DOHH2 (cell line): ENCODE measurements around the gene CCKAR.

ENCODE experiments used
- H3F3A ChIP-seq: fragments of 200-600 bp; sonication (generic), shearing (Covaris generic); 2 replicates; pipeline ENCODE4 v1.6.0; 2016; ENCODE audit warnings: antibody characterized with exemption, mild to moderate bottlenecking; ENCODE audit not compliant: control insufficient read depth, insufficient read depth
- H3K27ac ChIP-seq: fragments of 200-600 bp; sonication (generic); 2 replicates; pipeline ENCODE4 v1.5.1; 2014; ENCODE audit warnings: low read depth, mild to moderate bottlenecking, low read length, moderate library complexity
- H3K27me3 ChIP-seq: fragments of 200-600 bp; sonication (generic); 2 replicates; pipeline ENCODE4 v1.6.1; 2014; ENCODE audit warnings: mild to moderate bottlenecking, low read length, mixed read lengths; ENCODE audit not compliant: control insufficient read depth
- H3K36me3 ChIP-seq: fragments of 200-600 bp; sonication (generic); 2 replicates; pipeline ENCODE4 v1.6.1; 2014; ENCODE audit warnings: mild to moderate bottlenecking, low read length, moderate library complexity, mixed read lengths; ENCODE audit not compliant: control insufficient read depth
- H3K4me1 ChIP-seq: fragments of 200-600 bp; sonication (generic); 2 replicates; pipeline ENCODE4 v1.6.1; 2014; ENCODE audit warnings: mild to moderate bottlenecking, low read length, mixed read lengths; ENCODE audit not compliant: control insufficient read depth
- H3K4me2 ChIP-seq: fragments of 200-600 bp; sonication (generic); 2 replicates; pipeline ENCODE4 v1.6.0; 2014; ENCODE audit warnings: mild to moderate bottlenecking, low read length, moderate library complexity
- H3K4me3 ChIP-seq: fragments of 200-600 bp; sonication (generic); 2 replicates; pipeline ENCODE4 v1.5.1; 2014; ENCODE audit warnings: mild to moderate bottlenecking, low read length, mixed read lengths
- H3K79me2 ChIP-seq: fragments of 200-600 bp; sonication (generic); 2 replicates; pipeline ENCODE4 v1.6.1; 2014; ENCODE audit warnings: mild to moderate bottlenecking, low read length, mixed read lengths; ENCODE audit not compliant: control insufficient read depth
- H3K9me2 ChIP-seq: fragments of 200-600 bp; sonication (generic); replicated peaks from 2 replicates; pipeline ENCODE4 v1.6.1; 2014; ENCODE audit warnings: mild to moderate bottlenecking, low read length, mixed read lengths; ENCODE audit not compliant: control insufficient read depth
- H3K9me3 ChIP-seq: fragments of 200-600 bp; sonication (generic); 2 replicates; pipeline ENCODE4 v1.6.1; 2014; ENCODE audit warnings: antibody characterized with exemption, low read length, mixed read lengths; ENCODE audit not compliant: control insufficient read depth, insufficient read depth
- H4K20me1 ChIP-seq: fragments of 200-600 bp; sonication (generic); 2 replicates; pipeline ENCODE4 v1.6.0; 2014; ENCODE audit warnings: low read depth, mild to moderate bottlenecking, antibody characterized with exemption, low read length, moderate library complexity; ENCODE audit not compliant: control insufficient read depth, insufficient read depth
- EZH2phosphoT487 ChIP-seq: fragments of 200-600 bp; sonication (generic); IDR thresholded peaks from 2 replicates; pipeline ENCODE4 v1.6.1; 2017; ENCODE audit warnings: borderline replicate concordance, mild to moderate bottlenecking, antibody characterized with exemption, low read length, moderate library complexity, mixed read lengths
- TF ChIP-seq, protein P1 (sequence below): fragments of 200-600 bp; sonication (generic); IDR thresholded peaks from one replicate; pipeline ENCODE4 v1.5.1; 2014; ENCODE audit warnings: antibody characterized with exemption, mild to moderate bottlenecking, low read depth, low read length; ENCODE audit not compliant: poor library complexity, severe bottlenecking

The CCKAR gene

DNA sequence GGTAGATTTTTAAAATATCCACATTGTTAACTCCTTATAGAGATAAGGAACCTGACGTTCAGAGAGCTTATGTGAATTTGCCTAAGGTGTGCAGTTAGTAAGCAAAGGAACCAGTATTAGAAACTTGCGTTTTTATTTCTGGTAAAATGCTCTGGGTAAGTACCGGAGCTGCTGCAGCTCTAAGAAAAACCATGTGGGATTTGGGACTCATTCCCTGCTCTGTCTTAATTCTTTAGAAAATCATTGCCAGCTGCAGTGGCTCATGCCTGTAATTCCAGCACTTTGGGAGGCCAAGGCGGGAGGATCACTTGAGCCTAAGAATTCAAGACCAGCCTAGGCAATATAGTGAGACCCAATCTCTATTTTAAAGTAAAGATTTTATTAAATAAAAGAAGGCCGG is 5.8 kb downstream of the CCKAR start:
- Histone ChIP-seq H4K20me1 (no peaks in the 10 kb centered on the region), H3K79me2 (no peaks in the 10 kb centered on the region), H3K4me3 (no peak overlapping the region), H3K27ac (no peak overlapping the region), H3K9me3 (no peaks in the 10 kb centered on the region), H3K9me2 (no peaks in the 10 kb centered on the region), H3K4me2 (no peak overlapping the region), H3F3A (no peaks in the 10 kb centered on the region), H3K36me3 (no peaks in the 10 kb centered on the region), H3K4me1 (no peaks in the 10 kb centered on the region), H3K27me3 (no peaks in the 10 kb centered on the region)
- TF ChIP-seq, protein P1, sequence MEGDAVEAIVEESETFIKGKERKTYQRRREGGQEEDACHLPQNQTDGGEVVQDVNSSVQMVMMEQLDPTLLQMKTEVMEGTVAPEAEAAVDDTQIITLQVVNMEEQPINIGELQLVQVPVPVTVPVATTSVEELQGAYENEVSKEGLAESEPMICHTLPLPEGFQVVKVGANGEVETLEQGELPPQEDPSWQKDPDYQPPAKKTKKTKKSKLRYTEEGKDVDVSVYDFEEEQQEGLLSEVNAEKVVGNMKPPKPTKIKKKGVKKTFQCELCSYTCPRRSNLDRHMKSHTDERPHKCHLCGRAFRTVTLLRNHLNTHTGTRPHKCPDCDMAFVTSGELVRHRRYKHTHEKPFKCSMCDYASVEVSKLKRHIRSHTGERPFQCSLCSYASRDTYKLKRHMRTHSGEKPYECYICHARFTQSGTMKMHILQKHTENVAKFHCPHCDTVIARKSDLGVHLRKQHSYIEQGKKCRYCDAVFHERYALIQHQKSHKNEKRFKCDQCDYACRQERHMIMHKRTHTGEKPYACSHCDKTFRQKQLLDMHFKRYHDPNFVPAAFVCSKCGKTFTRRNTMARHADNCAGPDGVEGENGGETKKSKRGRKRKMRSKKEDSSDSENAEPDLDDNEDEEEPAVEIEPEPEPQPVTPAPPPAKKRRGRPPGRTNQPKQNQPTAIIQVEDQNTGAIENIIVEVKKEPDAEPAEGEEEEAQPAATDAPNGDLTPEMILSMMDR: no peak
- TF ChIP-seq EZH2phosphoT487: no peak

DNA sequence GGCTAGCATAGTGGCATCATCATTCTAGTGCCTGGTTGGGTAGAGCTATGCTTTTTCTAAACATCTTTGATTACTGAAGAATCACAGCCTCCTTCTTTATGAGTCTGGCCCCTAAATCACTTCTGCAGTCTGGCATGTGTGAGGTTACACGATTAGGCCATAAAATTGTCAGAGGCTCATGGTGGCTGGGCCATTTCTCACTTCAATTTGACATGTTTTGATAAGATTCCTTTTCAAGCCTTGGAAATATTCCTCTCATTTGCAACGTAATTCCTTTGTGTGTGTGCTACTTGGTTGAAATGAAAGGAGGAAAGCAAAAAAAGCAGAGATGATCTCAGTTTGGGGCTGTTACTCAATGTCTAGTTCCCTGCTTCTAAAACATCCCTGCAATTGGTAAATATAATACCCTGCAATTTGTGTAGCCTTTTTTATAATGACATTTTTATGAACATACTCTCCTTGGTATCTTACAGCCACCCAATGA is 6.2 kb downstream of the CCKAR start:
- Histone ChIP-seq H3K9me3 (no peaks in the 10 kb centered on the region), H3K4me2 (no peak overlapping the region), H3K9me2 (no peaks in the 10 kb centered on the region), H3K79me2 (no peaks in the 10 kb centered on the region), H3K36me3 (no peaks in the 10 kb centered on the region), H3K4me1 (no peaks in the 10 kb centered on the region), H3K27ac (no peak overlapping the region), H3F3A (no peaks in the 10 kb centered on the region), H3K27me3 (no peaks in the 10 kb centered on the region), H3K4me3 (no peak overlapping the region), H4K20me1 (no peaks in the 10 kb centered on the region)
- no peak for TF ChIP-seq EZH2phosphoT487
- TF ChIP-seq, protein P1: no peak

DNA sequence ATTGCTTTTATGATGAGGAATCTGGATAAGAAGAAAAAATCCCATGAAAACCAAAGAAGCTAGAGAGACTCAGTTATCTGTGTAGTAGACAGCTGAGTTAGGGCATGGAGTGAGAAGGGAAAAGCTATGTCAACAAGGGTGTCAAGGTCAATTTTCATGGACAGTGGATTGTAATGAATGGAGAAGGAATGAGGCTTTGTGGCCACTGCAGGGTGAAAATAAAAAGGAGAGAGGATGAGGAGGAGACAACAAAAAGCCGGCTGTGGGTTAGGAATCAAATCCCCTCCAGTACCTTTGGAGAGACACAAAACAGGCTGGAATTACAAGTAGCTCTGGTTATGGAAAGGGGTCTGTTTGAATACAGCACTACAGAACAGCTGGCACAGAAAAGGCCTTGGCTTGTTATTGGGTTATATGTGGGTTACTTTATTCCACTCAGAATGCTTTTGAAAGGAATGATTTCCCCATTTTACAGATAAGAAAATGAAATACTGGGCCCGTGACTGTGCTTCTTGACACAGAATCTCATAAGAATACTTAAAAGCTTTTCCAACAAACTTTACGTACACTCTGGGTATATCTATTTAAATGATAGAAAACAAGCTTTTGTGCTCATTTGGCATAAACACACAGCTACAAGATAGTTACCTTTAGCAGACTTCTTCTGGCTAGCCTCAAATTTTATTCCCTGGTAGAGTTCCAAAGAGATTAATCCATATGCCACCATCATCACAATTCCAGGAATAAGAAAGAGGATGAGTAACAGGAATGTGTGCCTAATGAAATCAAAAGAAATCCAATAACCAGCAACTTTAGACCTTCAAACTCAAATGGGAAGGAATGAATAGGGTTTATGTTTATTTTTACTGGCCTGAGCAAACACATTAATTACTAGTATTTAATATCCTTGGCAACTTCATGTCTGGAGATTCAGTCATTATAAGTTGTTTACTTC is 7.5 kb downstream of the CCKAR start:
- H4K20me1 ChIP-seq: no peaks in the 10 kb centered on the region
- H3K27ac ChIP-seq: no peak overlapping the region
- no peak overlapping the region for H3K4me3 ChIP-seq
- H3F3A ChIP-seq: no peaks in the 10 kb centered on the region
- TF ChIP-seq EZH2phosphoT487: no peak
- TF ChIP-seq, protein P1: no peak
- no peaks in the 10 kb centered on the region for H3K36me3 ChIP-seq
- H3K27me3 ChIP-seq: no peaks in the 10 kb centered on the region
- no peaks in the 10 kb centered on the region for H3K9me3 ChIP-seq
- no peaks in the 10 kb centered on the region for H3K9me2 ChIP-seq
- H3K4me2 ChIP-seq: no peak overlapping the region
- H3K4me1 ChIP-seq: no peaks in the 10 kb centered on the region
- H3K79me2 ChIP-seq: no peaks in the 10 kb centered on the region
